ENCODE results near the gene AQP12B. TPM values are rescaled to one million over a fixed set of nuclear protein-coding genes. Genes with fewer than 3 reads are reported as not detected.

Gene AQP12B
- total and polyA plus RNA-seq, 10 of the 15 experiments (the other 5 are each of a cell fraction or from before 2014, with no cell fraction given) = not detected

DNA sequence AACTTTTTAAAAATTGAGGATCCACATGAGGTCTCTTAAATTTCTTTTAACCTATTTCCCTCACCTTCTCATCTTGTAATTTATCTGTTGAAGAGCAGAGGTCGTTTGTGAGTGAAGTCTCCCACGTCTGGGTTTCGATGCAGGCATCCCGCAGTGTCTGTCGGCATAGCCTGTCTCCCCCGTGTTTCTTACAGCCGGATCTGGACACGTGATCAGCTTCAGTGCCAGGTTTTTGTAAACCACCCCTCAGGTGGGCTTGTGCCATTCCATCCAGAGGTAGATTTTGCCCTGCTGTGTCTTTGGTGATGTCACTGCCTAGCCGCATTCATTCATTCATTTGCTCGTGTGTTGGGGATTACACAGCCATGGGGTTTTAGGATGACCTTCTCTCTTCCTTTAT lies 25.1 kb upstream of the AQP12B start:
- SMC1A ChIA-PET (ENCODE audit: uncharacterized antibody, unreplicated experiment) = no interaction called here
- Histone ChIP-seq H2AFZ (ENCODE audit: control insufficient read depth, low read depth, low read length) (no peak overlapping the region), H3K36me3 (ENCODE audit: control insufficient read depth in 2 of 2, insufficient read depth in 2 of 2, low read length in 1 of 2) (no peaks in the 10 kb centered on the region), H3K9ac (ENCODE audit: control insufficient read depth, insufficient read depth, low read length) (no peak overlapping the region), H3K9me3 (replicated peaks; ENCODE audit: control insufficient read depth, insufficient read depth, low read length) (no peaks in the 10 kb centered on the region), H3K79me2 (ENCODE audit: control insufficient read depth, insufficient read depth, low read length) (no peaks in the 10 kb centered on the region), H3K27me3 (replicated peaks in 1 of 2; ENCODE audit: control insufficient read depth in 2 of 2, insufficient read depth in 2 of 2, low read length in 1 of 2) (peaks cover 0 to 2% of the 10 kb centered on the region in 2 experiments; a peak in 2 of 4 replicates), H3K4me2 (ENCODE audit: control insufficient read depth, insufficient read depth) (no peak overlapping the region), H3K4me1 (ENCODE audit: control insufficient read depth, insufficient read depth, low read length) (no peaks in the 10 kb centered on the region), H4K20me1 (ENCODE audit: control insufficient read depth, insufficient read depth) (no peaks in the 10 kb centered on the region), H3K4me3 (no peak overlapping the region), H3K27ac (ENCODE audit: control insufficient read depth, insufficient read depth) (no peak overlapping the region)
- CTCF ChIA-PET = interaction anchor here (2.7 kb wide), 1 partner anchor 194 kb away, joined by 11 read pairs; no protein-coding TSS in a partner anchor
- FAIRE-seq = no peak
- DNase-seq (ENCODE audit: low read depth, low spot score) = no peak
- intact Hi-C loops (cut with micrococcal nuclease; ENCODE audit: unreplicated experiment) (loop anchor here (10.0 kb wide), 1 partner anchor 193 kb away; no protein-coding TSS in a partner anchor), in situ Hi-C loops (cut with MboI) (no loop called here)
- no peak for ATAC-seq
- POLR2A ChIA-PET = no interaction called here
- 61% methylated on average over 10 of the region's 10 CpGs for WGBS (ENCODE audit: insufficient coverage, insufficient replicate concordance, low lambda C conversion rate, missing lambda C conversion rate)
- TF ChIP-seq SIX5 (IDR thresholded peaks at IDR 0.05; ENCODE audit: low read depth, low read length, severe bottlenecking) (no peak), CBX3 (IDR thresholded peaks at IDR 0.05; ENCODE audit: borderline replicate concordance, low read depth) (no peak), BACH1 (IDR thresholded peaks at IDR 0.05; ENCODE audit: borderline replicate concordance) (no peak), SUZ12 (IDR thresholded peaks at IDR 0.05; ENCODE audit: unreplicated experiment) (no peak)
- TF ChIP-seq, protein P1, sequence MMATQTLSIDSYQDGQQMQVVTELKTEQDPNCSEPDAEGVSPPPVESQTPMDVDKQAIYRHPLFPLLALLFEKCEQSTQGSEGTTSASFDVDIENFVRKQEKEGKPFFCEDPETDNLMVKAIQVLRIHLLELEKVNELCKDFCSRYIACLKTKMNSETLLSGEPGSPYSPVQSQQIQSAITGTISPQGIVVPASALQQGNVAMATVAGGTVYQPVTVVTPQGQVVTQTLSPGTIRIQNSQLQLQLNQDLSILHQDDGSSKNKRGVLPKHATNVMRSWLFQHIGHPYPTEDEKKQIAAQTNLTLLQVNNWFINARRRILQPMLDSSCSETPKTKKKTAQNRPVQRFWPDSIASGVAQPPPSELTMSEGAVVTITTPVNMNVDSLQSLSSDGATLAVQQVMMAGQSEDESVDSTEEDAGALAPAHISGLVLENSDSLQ (IDR thresholded peaks at IDR 0.05) = no peak
- RAD21 ChIA-PET (ENCODE audit: unreplicated experiment) = no interaction called here
- BruUV-seq (replicated peaks) = no TSS peak

DNA sequence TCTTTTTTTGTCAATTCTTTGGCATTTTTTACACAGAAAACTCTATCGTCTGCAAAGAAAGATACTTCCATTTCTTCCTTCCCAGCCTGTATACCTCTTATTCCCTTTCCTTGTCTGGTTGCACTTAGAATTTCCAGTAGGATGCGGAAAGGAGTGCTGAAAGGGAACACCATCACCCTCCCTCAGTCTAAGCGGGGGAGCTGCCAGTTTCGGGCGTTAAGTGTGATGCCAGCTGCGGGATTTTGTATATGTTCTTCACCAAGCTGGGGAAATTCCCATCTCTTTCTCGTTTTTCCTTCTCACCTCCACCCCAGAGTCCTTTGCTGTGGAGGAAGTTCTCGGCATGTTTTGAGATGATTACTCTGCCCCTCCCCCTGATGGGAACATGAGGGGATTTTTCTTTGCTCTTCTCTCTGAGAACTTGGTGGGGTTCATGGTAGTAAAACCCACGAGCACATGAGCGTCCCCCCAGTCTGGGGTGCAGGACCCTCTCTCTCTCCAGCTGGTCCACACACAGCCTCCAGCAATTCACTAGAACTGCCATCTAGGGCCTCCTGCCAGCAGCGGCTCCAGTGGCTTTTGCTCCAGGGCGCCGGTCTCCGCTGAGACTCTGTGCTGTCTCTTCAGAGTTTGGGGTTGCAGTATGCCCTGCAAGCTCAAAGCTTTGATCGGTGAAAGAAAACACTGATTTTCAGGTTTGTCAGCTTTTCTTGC lies 24.5 kb upstream of the AQP12B start:
- H3K27ac ChIP-seq (ENCODE audit: control insufficient read depth, insufficient read depth) = no peak overlapping the region
- H3K4me3 ChIP-seq = no peak overlapping the region
- H2AFZ ChIP-seq (ENCODE audit: control insufficient read depth, low read depth, low read length) = no peak overlapping the region
- ATAC-seq = no peak
- no peak overlapping the region for H3K4me2 ChIP-seq (ENCODE audit: control insufficient read depth, insufficient read depth)
- TF ChIP-seq IRF4 (IDR thresholded peaks at IDR 0.05; ENCODE audit: low read depth, low read length) (no peak), ZNF274 (IDR thresholded peaks at IDR 0.05; ENCODE audit: insufficient read depth, insufficient read length) (no peak), TCF12 (IDR thresholded peaks at IDR 0.05; ENCODE audit: low read depth, low read length) (no peak)
- TF ChIP-seq, protein P2, sequence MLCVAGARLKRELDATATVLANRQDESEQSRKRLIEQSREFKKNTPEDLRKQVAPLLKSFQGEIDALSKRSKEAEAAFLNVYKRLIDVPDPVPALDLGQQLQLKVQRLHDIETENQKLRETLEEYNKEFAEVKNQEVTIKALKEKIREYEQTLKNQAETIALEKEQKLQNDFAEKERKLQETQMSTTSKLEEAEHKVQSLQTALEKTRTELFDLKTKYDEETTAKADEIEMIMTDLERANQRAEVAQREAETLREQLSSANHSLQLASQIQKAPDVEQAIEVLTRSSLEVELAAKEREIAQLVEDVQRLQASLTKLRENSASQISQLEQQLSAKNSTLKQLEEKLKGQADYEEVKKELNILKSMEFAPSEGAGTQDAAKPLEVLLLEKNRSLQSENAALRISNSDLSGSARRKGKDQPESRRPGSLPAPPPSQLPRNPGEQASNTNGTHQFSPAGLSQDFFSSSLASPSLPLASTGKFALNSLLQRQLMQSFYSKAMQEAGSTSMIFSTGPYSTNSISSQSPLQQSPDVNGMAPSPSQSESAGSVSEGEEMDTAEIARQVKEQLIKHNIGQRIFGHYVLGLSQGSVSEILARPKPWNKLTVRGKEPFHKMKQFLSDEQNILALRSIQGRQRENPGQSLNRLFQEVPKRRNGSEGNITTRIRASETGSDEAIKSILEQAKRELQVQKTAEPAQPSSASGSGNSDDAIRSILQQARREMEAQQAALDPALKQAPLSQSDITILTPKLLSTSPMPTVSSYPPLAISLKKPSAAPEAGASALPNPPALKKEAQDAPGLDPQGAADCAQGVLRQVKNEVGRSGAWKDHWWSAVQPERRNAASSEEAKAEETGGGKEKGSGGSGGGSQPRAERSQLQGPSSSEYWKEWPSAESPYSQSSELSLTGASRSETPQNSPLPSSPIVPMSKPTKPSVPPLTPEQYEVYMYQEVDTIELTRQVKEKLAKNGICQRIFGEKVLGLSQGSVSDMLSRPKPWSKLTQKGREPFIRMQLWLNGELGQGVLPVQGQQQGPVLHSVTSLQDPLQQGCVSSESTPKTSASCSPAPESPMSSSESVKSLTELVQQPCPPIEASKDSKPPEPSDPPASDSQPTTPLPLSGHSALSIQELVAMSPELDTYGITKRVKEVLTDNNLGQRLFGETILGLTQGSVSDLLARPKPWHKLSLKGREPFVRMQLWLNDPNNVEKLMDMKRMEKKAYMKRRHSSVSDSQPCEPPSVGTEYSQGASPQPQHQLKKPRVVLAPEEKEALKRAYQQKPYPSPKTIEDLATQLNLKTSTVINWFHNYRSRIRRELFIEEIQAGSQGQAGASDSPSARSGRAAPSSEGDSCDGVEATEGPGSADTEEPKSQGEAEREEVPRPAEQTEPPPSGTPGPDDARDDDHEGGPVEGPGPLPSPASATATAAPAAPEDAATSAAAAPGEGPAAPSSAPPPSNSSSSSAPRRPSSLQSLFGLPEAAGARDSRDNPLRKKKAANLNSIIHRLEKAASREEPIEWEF (IDR thresholded peaks at IDR 0.05; ENCODE audit: insufficient replicate concordance, low read depth, low read length) = no peak
- TF ChIP-seq, protein P3, sequence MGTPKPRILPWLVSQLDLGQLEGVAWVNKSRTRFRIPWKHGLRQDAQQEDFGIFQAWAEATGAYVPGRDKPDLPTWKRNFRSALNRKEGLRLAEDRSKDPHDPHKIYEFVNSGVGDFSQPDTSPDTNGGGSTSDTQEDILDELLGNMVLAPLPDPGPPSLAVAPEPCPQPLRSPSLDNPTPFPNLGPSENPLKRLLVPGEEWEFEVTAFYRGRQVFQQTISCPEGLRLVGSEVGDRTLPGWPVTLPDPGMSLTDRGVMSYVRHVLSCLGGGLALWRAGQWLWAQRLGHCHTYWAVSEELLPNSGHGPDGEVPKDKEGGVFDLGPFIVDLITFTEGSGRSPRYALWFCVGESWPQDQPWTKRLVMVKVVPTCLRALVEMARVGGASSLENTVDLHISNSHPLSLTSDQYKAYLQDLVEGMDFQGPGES (IDR thresholded peaks at IDR 0.05) = no peak
- RAD21 ChIA-PET (ENCODE audit: unreplicated experiment) = no interaction called here
- WGBS (ENCODE audit: insufficient coverage, insufficient replicate concordance, low lambda C conversion rate, missing lambda C conversion rate) = 53% methylated on average over 15 of the region's 15 CpGs
- SMC1A ChIA-PET (ENCODE audit: uncharacterized antibody, unreplicated experiment) = no interaction called here
- POLR2A ChIA-PET = no interaction called here
- H3K9ac ChIP-seq (ENCODE audit: control insufficient read depth, insufficient read depth, low read length) = no peak overlapping the region
- intact Hi-C loops (cut with micrococcal nuclease; ENCODE audit: unreplicated experiment) (loop anchor here (10.0 kb wide), 1 partner anchor 192 kb away; no protein-coding TSS in a partner anchor), in situ Hi-C loops (cut with MboI) (no loop called here)
- no peaks in the 10 kb centered on the region for H3K36me3 ChIP-seq (ENCODE audit: control insufficient read depth in 2 of 2, insufficient read depth in 2 of 2, low read length in 1 of 2)
- H4K20me1 ChIP-seq (ENCODE audit: control insufficient read depth, insufficient read depth) = no peaks in the 10 kb centered on the region
- H3K9me3 ChIP-seq (replicated peaks; ENCODE audit: control insufficient read depth, insufficient read depth, low read length) = no peaks in the 10 kb centered on the region
- no peak for FAIRE-seq
- no peak for DNase-seq (ENCODE audit: low read depth, low spot score)
- H3K79me2 ChIP-seq (ENCODE audit: control insufficient read depth, insufficient read depth, low read length) = no peaks in the 10 kb centered on the region
- no peaks in the 10 kb centered on the region for H3K4me1 ChIP-seq (ENCODE audit: control insufficient read depth, insufficient read depth, low read length)
- CTCF ChIA-PET = no interaction called here
- peaks cover 0 to 2% of the 10 kb centered on the region in 2 experiments; a peak in 2 of 4 replicates for H3K27me3 ChIP-seq (replicated peaks in 1 of 2; ENCODE audit: control insufficient read depth in 2 of 2, insufficient read depth in 2 of 2, low read length in 1 of 2)
- BruUV-seq (replicated peaks) = no TSS peak
